ENCODE data around the gene SLC2A4RG.

SLC2A4RG gene

GRCh38 chr20:63700199-63701050, 39.2 kb upstream of the SLC2A4RG start:
- no peak for DNase-seq (ENCODE audit: low read depth, low spot score)
- WGBS (ENCODE audit: insufficient coverage, insufficient read length), result no CpG with 5 or more reads among the region's 43 CpGs
- Histone ChIP-seq H3K9me3 (ENCODE audit: control insufficient read depth, insufficient read depth, low read length) (no peaks in the 10 kb centered on the region), H3K4me1 (ENCODE audit: control insufficient read depth, insufficient read depth, low read length) (peaks cover 1% of the 10 kb centered on the region; the same call in 1 of the 2 replicates), H3K36me3 (ENCODE audit: control insufficient read depth, insufficient read depth, low read length) (peaks cover 6% of the 10 kb centered on the region), H3K27me3 (ENCODE audit: control insufficient read depth, insufficient read depth, low read length) (no peaks in the 10 kb centered on the region), H3K4me3 (ENCODE audit: low read length) (no peak overlapping the region), H3K27ac (ENCODE audit: low read length) (no peak overlapping the region)

GRCh38 chr20:63701051-63701328, 38.6 kb upstream of the SLC2A4RG start:
- Histone ChIP-seq H3K4me1 (ENCODE audit: control insufficient read depth, insufficient read depth, low read length) (peaks cover 1% of the 10 kb centered on the region; the same call in 1 of the 2 replicates), H3K27me3 (ENCODE audit: control insufficient read depth, insufficient read depth, low read length) (no peaks in the 10 kb centered on the region), H3K27ac (ENCODE audit: low read length) (no peak overlapping the region), H3K36me3 (ENCODE audit: control insufficient read depth, insufficient read depth, low read length) (peaks cover 7% of the 10 kb centered on the region), H3K4me3 (ENCODE audit: low read length) (no peak overlapping the region), H3K9me3 (ENCODE audit: control insufficient read depth, insufficient read depth, low read length) (no peaks in the 10 kb centered on the region)
- WGBS (ENCODE audit: insufficient coverage, insufficient read length), result no CpG with 5 or more reads among the region's 5 CpGs
- DNase-seq (ENCODE audit: low read depth, low spot score), result no peak

- Histone ChIP-seq H3K9me3 (ENCODE audit: control insufficient read depth, insufficient read depth, low read length) (no peaks in the 10 kb centered on the region), H3K36me3 (ENCODE audit: control insufficient read depth, insufficient read depth, low read length) (peaks cover 11% of the 10 kb centered on the region; the same call in 1 of the 2 replicates), H3K27me3 (ENCODE audit: control insufficient read depth, insufficient read depth, low read length) (no peaks in the 10 kb centered on the region), H3K4me3 (ENCODE audit: low read length) (no peak overlapping the region), H3K4me1 (ENCODE audit: control insufficient read depth, insufficient read depth, low read length) (peaks cover 1% of the 10 kb centered on the region; the same call in 1 of the 2 replicates), H3K27ac (ENCODE audit: low read length) (no peak overlapping the region)
- WGBS (ENCODE audit: insufficient coverage, insufficient read length), result no CpG with 5 or more reads among the region's 14 CpGs
- no peak for DNase-seq (ENCODE audit: low read depth, low spot score)
Measured at GRCh38 chr20:63701329-63702035, 38.1 kb upstream of the SLC2A4RG start.

DNA sequence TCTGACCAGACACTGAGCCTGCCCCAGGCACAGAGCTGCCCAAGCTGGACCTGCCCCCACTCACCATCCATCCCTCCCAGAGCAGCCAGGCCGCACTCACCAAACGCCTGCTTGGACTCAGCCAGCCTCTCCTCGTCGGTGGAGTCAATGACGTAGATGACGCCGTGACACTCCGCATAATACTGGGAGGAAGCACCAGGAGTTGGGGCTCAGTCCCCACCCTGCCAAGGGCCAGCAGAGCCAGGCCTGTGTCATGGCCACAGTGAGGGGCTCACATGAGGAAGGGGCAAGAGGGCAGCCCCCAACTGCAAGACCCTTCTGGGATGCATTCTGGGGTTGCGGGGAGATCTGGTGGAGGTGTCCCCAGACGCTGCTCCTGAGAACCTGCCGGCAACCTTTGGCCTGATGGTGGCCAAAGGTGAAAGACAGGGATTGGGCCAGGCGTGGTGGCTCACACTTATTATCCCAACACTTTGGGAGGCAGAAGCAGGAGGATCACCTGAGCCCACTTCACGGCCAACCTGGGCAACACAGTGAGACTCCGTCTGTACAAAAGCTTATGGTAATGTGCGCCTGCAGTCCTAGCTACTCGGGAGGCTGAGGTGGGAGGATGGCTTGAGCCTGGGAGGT, 37.4 kb upstream of the SLC2A4RG start:
- H3K4me1 ChIP-seq (ENCODE audit: control insufficient read depth, insufficient read depth, low read length), result peaks cover 1% of the 10 kb centered on the region; the same call in 1 of the 2 replicates
- no peaks in the 10 kb centered on the region for H3K9me3 ChIP-seq (ENCODE audit: control insufficient read depth, insufficient read depth, low read length)
- no peak for DNase-seq (ENCODE audit: low read depth, low spot score)
- no peaks in the 10 kb centered on the region for H3K27me3 ChIP-seq (ENCODE audit: control insufficient read depth, insufficient read depth, low read length)
- peaks cover 11% of the 10 kb centered on the region; the same call in 1 of the 2 replicates for H3K36me3 ChIP-seq (ENCODE audit: control insufficient read depth, insufficient read depth, low read length)
- H3K27ac ChIP-seq (ENCODE audit: low read length), result no peak overlapping the region
- no CpG with 5 or more reads among the region's 16 CpGs for WGBS (ENCODE audit: insufficient coverage, insufficient read length)
- H3K4me3 ChIP-seq (ENCODE audit: low read length), result no peak overlapping the region

GRCh38 chr20:63702751-63703470, 36.7 kb upstream of the SLC2A4RG start:
- Histone ChIP-seq H3K4me1 (ENCODE audit: control insufficient read depth, insufficient read depth, low read length) (peaks cover 1% of the 10 kb centered on the region; the same call in 1 of the 2 replicates), H3K27ac (ENCODE audit: low read length) (no peak overlapping the region), H3K9me3 (ENCODE audit: control insufficient read depth, insufficient read depth, low read length) (no peaks in the 10 kb centered on the region), H3K36me3 (ENCODE audit: control insufficient read depth, insufficient read depth, low read length) (peaks cover 11% of the 10 kb centered on the region; the same call in 1 of the 2 replicates), H3K4me3 (ENCODE audit: low read length) (no peak overlapping the region), H3K27me3 (ENCODE audit: control insufficient read depth, insufficient read depth, low read length) (no peaks in the 10 kb centered on the region)
- no CpG with 5 or more reads among the region's 13 CpGs for WGBS (ENCODE audit: insufficient coverage, insufficient read length)
- DNase-seq (ENCODE audit: low read depth, low spot score), result no peak

DNA sequence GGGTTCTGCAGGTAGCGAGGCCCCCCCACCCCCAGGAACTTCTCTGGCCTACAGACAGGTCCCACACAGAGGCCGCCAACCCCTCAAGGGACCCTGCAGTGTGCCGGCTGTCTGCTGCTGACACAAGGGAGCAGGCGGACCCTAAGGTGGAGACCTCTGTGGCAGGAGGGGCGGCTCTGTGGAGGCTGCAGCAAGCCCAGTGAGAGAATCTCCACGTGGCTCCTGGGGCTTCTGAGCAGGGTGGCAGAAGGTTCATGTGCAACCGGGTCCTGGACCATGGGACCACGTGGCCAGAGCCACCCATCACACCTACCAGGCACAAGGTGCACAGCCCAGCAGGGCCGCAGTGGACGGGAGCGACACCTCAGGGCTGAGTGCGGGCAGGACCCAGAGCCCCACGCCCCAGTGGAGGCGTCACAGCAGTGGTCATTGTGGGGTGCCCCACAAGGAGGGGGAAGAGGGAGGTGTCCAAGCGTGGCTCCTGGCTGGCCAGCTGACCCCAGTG, 36.1 kb upstream of the SLC2A4RG start:
- Histone ChIP-seq H3K4me3 (ENCODE audit: low read length) (no peak overlapping the region), H3K27me3 (ENCODE audit: control insufficient read depth, insufficient read depth, low read length) (no peaks in the 10 kb centered on the region), H3K36me3 (ENCODE audit: control insufficient read depth, insufficient read depth, low read length) (peaks cover 11% of the 10 kb centered on the region; the same call in 1 of the 2 replicates), H3K4me1 (ENCODE audit: control insufficient read depth, insufficient read depth, low read length) (peaks cover 1% of the 10 kb centered on the region; the same call in 1 of the 2 replicates), H3K27ac (ENCODE audit: low read length) (no peak overlapping the region), H3K9me3 (ENCODE audit: control insufficient read depth, insufficient read depth, low read length) (no peaks in the 10 kb centered on the region)
- no CpG with 5 or more reads among the region's 15 CpGs for WGBS (ENCODE audit: insufficient coverage, insufficient read length)
- DNase-seq (ENCODE audit: low read depth, low spot score), result no peak

DNA sequence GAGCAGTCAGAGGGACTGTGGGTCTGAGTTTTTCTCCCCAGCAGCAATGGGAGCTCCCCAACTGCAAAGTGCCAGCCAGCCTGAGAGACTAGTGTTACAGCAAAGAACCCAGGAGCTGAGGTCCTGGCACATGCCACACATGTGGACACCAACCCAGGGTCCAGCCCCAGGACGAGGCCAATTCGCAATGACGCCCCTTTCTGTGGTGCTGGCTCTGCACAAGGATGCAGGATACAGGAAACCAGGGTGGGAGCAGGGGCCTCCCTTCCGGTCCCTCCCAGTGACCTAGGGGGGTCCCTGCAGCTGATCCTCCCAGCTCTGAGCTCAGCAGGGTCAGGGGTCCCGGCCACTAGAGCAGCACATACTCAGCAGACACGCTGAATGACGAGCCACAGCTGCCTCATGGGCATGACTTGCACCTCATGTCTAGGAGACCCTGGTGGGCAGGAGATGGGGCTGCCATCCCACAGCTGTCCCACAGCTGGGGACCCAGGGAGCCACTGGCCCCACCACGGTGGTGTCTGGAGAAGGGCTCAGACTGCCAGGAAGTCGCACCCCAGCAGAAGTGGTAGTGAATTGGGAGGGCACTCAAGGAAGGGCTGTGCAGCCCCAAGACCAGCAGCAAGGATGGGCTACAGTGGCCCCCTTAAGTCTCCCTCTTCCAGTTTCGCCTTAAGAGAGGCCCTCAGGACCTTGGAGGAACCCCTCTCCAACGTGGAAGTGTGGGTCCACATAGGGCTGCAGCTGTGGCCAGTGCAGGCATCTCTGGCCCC, 35.4 kb upstream of the SLC2A4RG start:
- Histone ChIP-seq H3K36me3 (ENCODE audit: control insufficient read depth, insufficient read depth, low read length) (peaks cover 11% of the 10 kb centered on the region; the same call in 1 of the 2 replicates), H3K27me3 (ENCODE audit: control insufficient read depth, insufficient read depth, low read length) (no peaks in the 10 kb centered on the region), H3K4me1 (ENCODE audit: control insufficient read depth, insufficient read depth, low read length) (peaks cover 4% of the 10 kb centered on the region), H3K4me3 (ENCODE audit: low read length) (no peak overlapping the region), H3K27ac (ENCODE audit: low read length) (no peak overlapping the region), H3K9me3 (ENCODE audit: control insufficient read depth, insufficient read depth, low read length) (no peaks in the 10 kb centered on the region)
- DNase-seq (ENCODE audit: low read depth, low spot score), result no peak
- WGBS (ENCODE audit: insufficient coverage, insufficient read length), result no CpG with 5 or more reads among the region's 11 CpGs

GRCh38 chr20:63704749-63705117, 34.8 kb upstream of the SLC2A4RG start:
- Histone ChIP-seq H3K4me3 (ENCODE audit: low read length) (no peak overlapping the region), H3K9me3 (ENCODE audit: control insufficient read depth, insufficient read depth, low read length) (no peaks in the 10 kb centered on the region), H3K4me1 (ENCODE audit: control insufficient read depth, insufficient read depth, low read length) (peaks cover 4% of the 10 kb centered on the region), H3K27me3 (ENCODE audit: control insufficient read depth, insufficient read depth, low read length) (no peaks in the 10 kb centered on the region), H3K36me3 (ENCODE audit: control insufficient read depth, insufficient read depth, low read length) (peaks cover 11% of the 10 kb centered on the region; the same call in 1 of the 2 replicates), H3K27ac (ENCODE audit: low read length) (no peak overlapping the region)
- no peak for DNase-seq (ENCODE audit: low read depth, low spot score)
- WGBS (ENCODE audit: insufficient coverage, insufficient read length), result no CpG with 5 or more reads among the region's 6 CpGs

DNA sequence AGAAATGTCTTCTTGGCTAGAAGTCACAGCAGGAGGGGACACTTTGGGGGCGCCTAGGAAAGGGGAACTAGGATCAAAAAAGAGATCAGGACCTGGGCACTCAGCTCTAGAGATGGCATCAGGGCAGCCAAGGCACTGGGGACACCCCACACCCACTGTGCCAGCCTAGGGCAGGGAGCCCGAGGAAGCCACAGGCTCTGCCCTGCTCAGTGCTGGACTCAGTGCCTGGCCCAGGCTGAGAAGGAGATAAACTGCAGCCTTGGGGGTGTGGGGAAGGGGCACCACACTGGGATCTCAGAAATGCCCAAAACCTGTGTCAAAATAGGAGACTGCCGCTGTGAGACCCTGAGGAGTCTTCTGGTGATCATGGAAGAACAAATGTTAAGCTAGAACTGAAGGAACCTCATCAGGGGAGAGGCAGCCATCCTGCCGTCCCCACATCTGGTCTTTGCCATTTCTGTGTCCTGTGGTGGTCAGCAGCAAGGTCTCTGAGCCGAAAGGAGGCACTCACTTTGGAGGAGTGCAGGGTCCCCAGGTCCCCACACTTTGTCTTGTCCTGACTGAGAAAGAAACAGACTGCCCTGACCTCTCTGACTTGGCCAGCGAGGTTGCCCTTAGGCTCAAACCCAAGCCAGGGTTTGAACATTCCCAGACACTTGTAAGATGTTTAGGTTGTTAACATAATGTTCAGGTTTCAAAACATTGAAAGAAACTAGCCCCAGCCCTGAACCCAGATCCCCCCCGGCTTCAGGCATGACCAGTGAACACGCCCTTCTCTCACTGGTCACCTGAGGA, 34.1 kb upstream of the SLC2A4RG start:
- no peak for DNase-seq (ENCODE audit: low read depth, low spot score)
- Histone ChIP-seq H3K27me3 (ENCODE audit: control insufficient read depth, insufficient read depth, low read length) (no peaks in the 10 kb centered on the region), H3K36me3 (ENCODE audit: control insufficient read depth, insufficient read depth, low read length) (peaks cover 11% of the 10 kb centered on the region; the same call in 1 of the 2 replicates), H3K9me3 (ENCODE audit: control insufficient read depth, insufficient read depth, low read length) (no peaks in the 10 kb centered on the region), H3K4me1 (ENCODE audit: control insufficient read depth, insufficient read depth, low read length) (peaks cover 4% of the 10 kb centered on the region), H3K27ac (ENCODE audit: low read length) (no peak overlapping the region), H3K4me3 (ENCODE audit: low read length) (no peak overlapping the region)
- WGBS (ENCODE audit: insufficient coverage, insufficient read length), result no CpG with 5 or more reads among the region's 8 CpGs
